HepG2 (cell line): Measurements from ENCODE around the gene PHF13. TPM values are rescaled to one million over a fixed set of nuclear protein-coding genes. Genes with fewer than 3 reads are reported as not detected.
A peak's percentile ranks its signal among the peaks of the same experiment; 100 is the strongest.

ENCODE experiments used
- AGO2 ChIP-seq: fragments of 200-400 bp; formaldehyde crosslinking; optimal IDR thresholded peaks from 2 replicates; pipeline ENCODE3; 2017; ENCODE audit warnings: mild to moderate bottlenecking, low read depth, low read length, moderate library complexity
- AKAP8 ChIP-seq: sonication (generic); formaldehyde crosslinking; IDR thresholded peaks from 2 replicates; pipeline ENCODE4 v1.5.1; 2020; ENCODE audit warnings: mild to moderate bottlenecking, missing genetic modification reagents
- DMAP1 ChIP-seq: IDR thresholded peaks from 2 replicates; pipeline ENCODE4 v1.6.1; 2016
- DR1 ChIP-seq: sonication (generic); formaldehyde crosslinking; IDR thresholded peaks from 2 replicates; pipeline ENCODE4 v1.8.0; 2021; ENCODE audit warnings: mild to moderate bottlenecking, missing genetic modification reagents, inconsistent platforms
- HNF4G ChIP-seq, 2 experiments: sonication (generic) in 1 of 2; formaldehyde crosslinking in 1 of 2; IDR thresholded peaks; 2 replicates each; pipeline versions ENCODE4 v1.4.0 to v1.6.1; 2011 to 2020; ENCODE audit warnings: borderline replicate concordance in 2 of 2, low read depth in 2 of 2, mild to moderate bottlenecking in 2 of 2, low read length in 1 of 2, missing genetic modification reagents in 1 of 2, moderate library complexity in 1 of 2
- IRF9 ChIP-seq: sonication (generic); formaldehyde crosslinking; IDR thresholded peaks from 2 replicates; pipeline ENCODE4 v1.8.0; 2022; ENCODE audit warnings: missing genetic modification reagents, mild to moderate bottlenecking, borderline replicate concordance
- ISL2 ChIP-seq: sonication (generic); formaldehyde crosslinking; IDR thresholded peaks from 2 replicates; pipeline ENCODE4 v1.5.0; 2020; ENCODE audit warnings: missing genetic modification reagents
- MTA1 ChIP-seq: sonication (generic); formaldehyde crosslinking; IDR thresholded peaks from 2 replicates; pipeline ENCODE4 v1.4.0; 2020; ENCODE audit warnings: missing genetic modification reagents, mild to moderate bottlenecking, borderline replicate concordance
- PTBP1 ChIP-seq: fragments of 200-400 bp; formaldehyde crosslinking; IDR thresholded peaks from 2 replicates; pipeline ENCODE4 v1.6.1; 2018; ENCODE audit warnings: low read length, low read depth; ENCODE audit not compliant: poor library complexity, severe bottlenecking
- RAD51 ChIP-seq: fragments of 450-650 bp; IDR thresholded peaks from 2 replicates; pipeline ENCODE4 v1.6.1; 2016; ENCODE audit warnings: borderline replicate concordance
- SALL1 ChIP-seq: sonication (generic); formaldehyde crosslinking; IDR thresholded peaks from 2 replicates; pipeline ENCODE4 v1.8.0; 2022; ENCODE audit warnings: mild to moderate bottlenecking, missing genetic modification reagents
- SOX13 ChIP-seq, 3 experiments: fragments of 450-650 bp in 1 of 3; sonication (generic) in 1 of 3; formaldehyde crosslinking in 1 of 3; IDR thresholded peaks in 2 of 3; conservative IDR thresholded peaks in 1 of 3; 2 replicates each; pipeline versions ENCODE4 v1.5.0 to v1.6.1; 2016 to 2020; ENCODE audit warnings: antibody characterized with exemption in 1 of 3, mild to moderate bottlenecking in 1 of 3, missing compliant biosample characterization in 1 of 3, missing genetic modification reagents in 1 of 3, moderate library complexity in 1 of 3
- YEATS4 ChIP-seq: sonication (generic); formaldehyde crosslinking; IDR thresholded peaks from 2 replicates; pipeline ENCODE4 v1.4.0; 2020; ENCODE audit warnings: missing genetic modification reagents, borderline replicate concordance
- YY1 ChIP-seq: IDR thresholded peaks from 2 replicates; pipeline ENCODE4 v1.6.1; 2011; ENCODE audit warnings: low read length, low read depth, moderate library complexity, mild to moderate bottlenecking; ENCODE audit not compliant: insufficient read depth, insufficient replicate concordance
- ZBTB7B ChIP-seq: sonication (generic); formaldehyde crosslinking; IDR thresholded peaks from 2 replicates; pipeline ENCODE4 v1.4.0; 2020; ENCODE audit warnings: missing genetic modification reagents
- ZFY ChIP-seq: sonication (generic); formaldehyde crosslinking; IDR thresholded peaks from 2 replicates; pipeline ENCODE4 v1.4.0; 2020; ENCODE audit warnings: missing genetic modification reagents
- ZMYM4 ChIP-seq: sonication (generic); formaldehyde crosslinking; IDR thresholded peaks from 2 replicates; pipeline ENCODE4 v1.8.1; 2023; ENCODE audit warnings: mild to moderate bottlenecking, missing genetic modification reagents
- ZNF160 ChIP-seq: sonication (generic); formaldehyde crosslinking; IDR thresholded peaks from 2 replicates; pipeline ENCODE4 v1.8.0; 2022; ENCODE audit warnings: mild to moderate bottlenecking, inconsistent platforms, missing genetic modification reagents
- ZNF274 ChIP-seq: sonication (generic); formaldehyde crosslinking; IDR thresholded peaks from 2 replicates; pipeline ENCODE4 v1.5.1; 2020; ENCODE audit warnings: mild to moderate bottlenecking, missing genetic modification reagents
- ZNF282 ChIP-seq: fragments of 450-650 bp; IDR thresholded peaks from 2 replicates; pipeline ENCODE4 v1.6.1; 2018; ENCODE audit not compliant: partially characterized antibody
- ZNF331 ChIP-seq: sonication (generic); formaldehyde crosslinking; IDR thresholded peaks from 2 replicates; pipeline ENCODE4 v1.4.0; 2020; ENCODE audit warnings: missing genetic modification reagents
- ZNF446 ChIP-seq: sonication (generic); formaldehyde crosslinking; IDR thresholded peaks from 2 replicates; pipeline ENCODE4 v1.5.0; 2020; ENCODE audit warnings: mild to moderate bottlenecking, missing genetic modification reagents
- ZNF761 ChIP-seq: sonication (generic); formaldehyde crosslinking; conservative IDR thresholded peaks from 2 replicates; pipeline ENCODE4 v1.4.0; 2020; ENCODE audit warnings: mild to moderate bottlenecking, missing genetic modification reagents
- ZNF816 ChIP-seq: sonication (generic); formaldehyde crosslinking; IDR thresholded peaks from 2 replicates; pipeline ENCODE4 v1.8.0; 2022; ENCODE audit warnings: missing genetic modification reagents, mild to moderate bottlenecking, borderline replicate concordance
- ZNF83 ChIP-seq: sonication (generic); formaldehyde crosslinking; IDR thresholded peaks from 2 replicates; pipeline ENCODE4 v1.4.0; 2020; ENCODE audit warnings: missing genetic modification reagents, mild to moderate bottlenecking, borderline replicate concordance
- polyA plus RNA-seq, 8 experiments: library from polyadenylated mRNA; depleted of rRNA in 3 of 8; stranded (reverse) in 7 of 8; unstranded in 1 of 8; fragments of >200 nt; fragmentation: Illumina TruSeq in 4 of 8; extraction: Trizol in 4 of 8; gene quantifications; 2 replicates each; pipeline versions ENCODE4 v1.2.1 to v1.2.3, GENCODE V29; 2011 to 2016; ENCODE audit warnings: low read depth in 4 of 8, missing spikeins in 1 of 8, mixed read lengths in 1 of 8; ENCODE audit not compliant: insufficient read depth in 1 of 8
- total RNA-seq, 5 experiments: library from RNA; depleted of rRNA; stranded (reverse); fragments of >200 nt; fragmentation: Illumina TruSeq; extraction: Trizol; gene quantifications; 2 replicates each; pipeline ENCODE4 v1.2.3, GENCODE V29; 2016; ENCODE audit warnings: low read depth in 1 of 5
- TF ChIP-seq, protein P1 (sequence below): IDR thresholded peaks from 2 replicates; pipeline ENCODE4 v1.6.1; 2016; ENCODE audit warnings: low read depth, borderline replicate concordance
- TF ChIP-seq, protein P2 (sequence below): IDR thresholded peaks from 2 replicates; pipeline ENCODE4 v1.6.1; 2016; ENCODE audit warnings: missing compliant biosample characterization, missing genetic modification reagents, borderline replicate concordance

The PHF13 gene
- total and polyA plus RNA-seq, 2 of the 13 experiments (the other 11 are each of a cell fraction or from before 2014, with no cell fraction given), result 4.7 to 7.4 TPM

DNA sequence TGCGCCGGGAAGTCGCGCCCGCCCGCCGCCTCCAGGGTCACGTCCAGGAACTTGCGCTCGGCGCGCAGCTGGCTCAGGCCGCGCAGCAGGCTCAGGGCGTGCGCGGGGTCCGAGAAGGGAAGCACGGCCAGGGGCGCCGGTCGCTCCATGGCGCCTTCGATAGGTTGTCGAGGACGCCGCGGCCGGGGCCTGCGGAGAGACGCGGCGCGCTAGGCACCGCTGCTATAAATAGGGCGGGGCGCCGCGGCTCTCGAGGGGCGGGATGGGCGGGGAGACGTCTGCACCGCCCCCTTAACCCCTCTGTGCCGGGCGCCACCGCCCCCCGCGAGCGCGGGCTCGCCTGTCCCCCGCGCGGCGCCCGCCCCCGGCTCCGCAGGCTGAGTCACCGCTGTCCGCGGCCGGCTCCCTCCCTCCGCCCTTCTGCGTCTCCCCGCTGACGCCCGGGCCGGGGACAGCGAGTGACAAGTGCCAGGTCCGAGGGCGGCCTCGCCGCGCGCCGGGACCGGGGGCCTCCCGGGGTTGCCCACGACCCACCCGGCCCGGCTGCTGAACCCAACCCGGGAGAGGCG is 10.8 kb upstream of the PHF13 start, which contains the start of gene KLHL21 (continued):
- TF ChIP-seq ZNF331 (CRISPR knock-in tag) (peak; percentile 9; the same call in 1 of the 2 replicates), ZBTB7B (peak; percentile 11; the same call in 1 of the 2 replicates), ZMYM4 (CRISPR knock-in tag) (peak; percentile 36; the same call in 1 of the 2 replicates), AKAP8 (CRISPR knock-in tag) (peak; percentile 88), PTBP1 (no peak), ZNF761 (0 out of 2 replicates have a peak, but pooled peaks have one; percentile 66), YY1 (peak; percentile 74), RAD51 (no peak), ZNF816 (CRISPR knock-in tag) (0 out of 2 replicates have a peak, but pooled peaks have one; percentile 44), DR1 (CRISPR knock-in tag) (no peak), MTA1 (CRISPR knock-in tag) (no peak), ZNF274 (no peak), ISL2 (CRISPR knock-in tag) (no peak), ZNF160 (CRISPR knock-in tag) (peak; percentile 78; the same call in 1 of the 2 replicates), ZNF446 (CRISPR knock-in tag) (peak; percentile 34; the same call in 1 of the 2 replicates), IRF9 (CRISPR knock-in tag) (peak; percentile 89; the same call in 1 of the 2 replicates), SALL1 (CRISPR knock-in tag) (peak; percentile 67; the same call in 1 of the 2 replicates), SOX13 (IDR thresholded peaks at IDR 0.05) (peak; percentile 14; the same call in 1 of the 2 replicates), SOX13 (CRISPR knock-in tag; conservative IDR thresholded peaks at IDR 0.05 in 1 of 2, IDR thresholded peaks at IDR 0.05 in 1 of 2) (no peak), ZNF83 (CRISPR knock-in tag) (no peak), AGO2 (peak; percentile 61), ZNF282 (no peak), DMAP1 (0 out of 2 replicates have a peak, but pooled peaks have one; percentile 53), HNF4G (IDR thresholded peaks at IDR 0.05; ENCODE audit: borderline replicate concordance, low read depth, low read length) (no peak), HNF4G (CRISPR knock-in tag; IDR thresholded peaks at IDR 0.05; ENCODE audit: borderline replicate concordance, low read depth) (peak; percentile 6; the same call in 1 of the 2 replicates), YEATS4 (CRISPR knock-in tag) (peak; percentile 31; the same call in 1 of the 2 replicates), ZFY (CRISPR knock-in tag) (peak; percentile 67)
- TF ChIP-seq, protein P1, sequence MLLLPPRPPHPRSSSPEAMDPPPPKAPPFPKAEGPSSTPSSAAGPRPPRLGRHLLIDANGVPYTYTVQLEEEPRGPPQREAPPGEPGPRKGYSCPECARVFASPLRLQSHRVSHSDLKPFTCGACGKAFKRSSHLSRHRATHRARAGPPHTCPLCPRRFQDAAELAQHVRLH, result 0 out of 2 replicates have a peak, but pooled peaks have one; percentile 29
- TF ChIP-seq, protein P2, sequence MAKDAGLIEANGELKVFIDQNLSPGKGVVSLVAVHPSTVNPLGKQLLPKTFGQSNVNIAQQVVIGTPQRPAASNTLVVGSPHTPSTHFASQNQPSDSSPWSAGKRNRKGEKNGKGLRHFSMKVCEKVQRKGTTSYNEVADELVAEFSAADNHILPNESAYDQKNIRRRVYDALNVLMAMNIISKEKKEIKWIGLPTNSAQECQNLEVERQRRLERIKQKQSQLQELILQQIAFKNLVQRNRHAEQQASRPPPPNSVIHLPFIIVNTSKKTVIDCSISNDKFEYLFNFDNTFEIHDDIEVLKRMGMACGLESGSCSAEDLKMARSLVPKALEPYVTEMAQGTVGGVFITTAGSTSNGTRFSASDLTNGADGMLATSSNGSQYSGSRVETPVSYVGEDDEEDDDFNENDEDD (CRISPR knock-in tag), result peak; percentile 46; the same call in 1 of the 2 replicates
